GM12878 (cell line): ENCODE data around the gene RCC1. TPM values are rescaled to one million over a fixed set of nuclear protein-coding genes. Genes with fewer than 3 reads are reported as not detected.
A peak's percentile ranks its signal among the peaks of the same experiment; 100 is the strongest.

Experiments
- ATAC-seq: fragments of 200-7000 bp; cut with Tn5 transposase; 3 replicates; pipeline ENCODE4 v1.9.1; 2020; ENCODE audit warnings: mild to moderate bottlenecking, moderate library complexity
- BruUV-seq: library from RNA; stranded (reverse); fragments of 400-500 nt; replicated peaks from 2 replicates; lab custom pipeline; 2021; lab: Mats Ljungman, UMichigan
- CTCF ChIA-PET: fragments of 300-600 bp; sonication (Branson Sonifier 250); formaldehyde crosslinking; extraction: SDS; loops from one replicate; lab custom pipeline; 2021; ENCODE audit warnings: inconsistent platforms; lab: Yijun Ruan, JAX
- POLR2A ChIA-PET: fragments of 350-600 bp; formaldehyde crosslinking; extraction: SDS; loops from one replicate; lab custom pipeline; 2021; ENCODE audit warnings: inconsistent platforms; lab: Charles Lee
- RAD21 ChIA-PET: fragments of 300-600 bp; sonication (Branson Sonifier 250); formaldehyde crosslinking; loops from one replicate; lab custom pipeline; 2023; ENCODE audit warnings: antibody characterized with exemption; ENCODE audit not compliant: unreplicated experiment; lab: Charles Lee
- SMC1A ChIA-PET: fragments of 300-600 bp; sonication (Branson Sonifier 250); formaldehyde crosslinking; loops from one replicate; lab custom pipeline; 2023; ENCODE audit not compliant: unreplicated experiment, uncharacterized antibody; lab: Charles Lee
- DNase-seq: peaks from one replicate; pipeline ENCODE4 v3.0.0-alpha.2; 2011; ENCODE audit warnings: low read depth, low spot score
- FAIRE-seq: peaks from 3 replicates; lab custom pipeline; 2011; peaks lifted over from hg19 to GRCh38; lab: Jason Lieb, UNC
- H2AFZ ChIP-seq: 2 replicates; pipeline ENCODE4 v1.6.0; 2011; ENCODE audit warnings: low read depth, low read length, control low read depth; ENCODE audit not compliant: control insufficient read depth
- H3K27ac ChIP-seq: 2 replicates; pipeline ENCODE4 v1.5.1; 2011; ENCODE audit warnings: control low read depth; ENCODE audit not compliant: control insufficient read depth, insufficient read depth
- H3K27me3 ChIP-seq, 2 experiments: replicated peaks in 1 of 2; 2 replicates each; pipeline versions ENCODE4 v1.6.0 to v1.6.1; 2011; ENCODE audit warnings: low read length in 1 of 2; ENCODE audit not compliant: control insufficient read depth in 2 of 2, insufficient read depth in 2 of 2
- H3K36me3 ChIP-seq, 2 experiments: 2 replicates each; pipeline ENCODE4 v1.5.1; 2011; ENCODE audit warnings: low read length in 1 of 2; ENCODE audit not compliant: control insufficient read depth in 2 of 2, insufficient read depth in 2 of 2
- H3K4me1 ChIP-seq: 2 replicates; pipeline ENCODE4 v1.6.1; 2011; ENCODE audit warnings: mild to moderate bottlenecking, low read length, moderate library complexity, mixed read lengths; ENCODE audit not compliant: control insufficient read depth, insufficient read depth
- H3K4me2 ChIP-seq: 2 replicates; pipeline ENCODE4 v1.6.0; 2011; ENCODE audit warnings: control low read depth; ENCODE audit not compliant: control insufficient read depth, insufficient read depth
- H3K4me3 ChIP-seq: fragments of 200-600 bp; sonication (generic); 2 replicates; pipeline ENCODE4 v1.5.1; 2016
- H3K79me2 ChIP-seq: 2 replicates; pipeline ENCODE4 v1.6.0; 2011; ENCODE audit warnings: low read length; ENCODE audit not compliant: control insufficient read depth, insufficient read depth
- H3K9ac ChIP-seq: 2 replicates; pipeline ENCODE4 v1.8.0; 2011; ENCODE audit warnings: low read length, control low read depth, mixed read lengths; ENCODE audit not compliant: control insufficient read depth, insufficient read depth
- H3K9me3 ChIP-seq: replicated peaks from 3 replicates; pipeline ENCODE4 v1.5.1; 2011; ENCODE audit warnings: mild to moderate bottlenecking, low read length; ENCODE audit not compliant: control insufficient read depth, insufficient read depth
- H4K20me1 ChIP-seq: 2 replicates; pipeline ENCODE4 v1.6.0; 2011; ENCODE audit not compliant: control insufficient read depth, insufficient read depth
- CBFB ChIP-seq: IDR thresholded peaks from 2 replicates; pipeline ENCODE4 v1.6.1; 2016; ENCODE audit warnings: antibody characterized with exemption, low read depth
- CEBPB ChIP-seq, 2 experiments: fragments of 150-350 bp in 1 of 2; IDR thresholded peaks; 2 replicates each; pipeline ENCODE4 v1.6.1; 2012 to 2014; ENCODE audit warnings: low read depth in 2 of 2, low read length in 2 of 2, borderline replicate concordance in 1 of 2, inconsistent platforms in 1 of 2
- E4F1 ChIP-seq: fragments of 450-650 bp; IDR thresholded peaks from 2 replicates; pipeline ENCODE4 v1.6.1; 2018; ENCODE audit warnings: borderline replicate concordance, mild to moderate bottlenecking; ENCODE audit not compliant: partially characterized antibody
- FOS ChIP-seq: IDR thresholded peaks from 3 replicates; pipeline ENCODE4 v1.6.1; 2011; ENCODE audit warnings: borderline replicate concordance; ENCODE audit not compliant: insufficient read length; ENCODE audit errors: extremely low read depth
- NR2F1 ChIP-seq: fragments of 450-650 bp; conservative IDR thresholded peaks from 2 replicates; pipeline ENCODE4 v1.6.1; 2017; ENCODE audit warnings: mild to moderate bottlenecking
- PKNOX1 ChIP-seq: fragments of 450-650 bp; IDR thresholded peaks from 2 replicates; pipeline ENCODE4 v1.6.1; 2016; ENCODE audit warnings: mild to moderate bottlenecking
- POLR2AphosphoS2 ChIP-seq: IDR thresholded peaks from 2 replicates; pipeline ENCODE4 v1.6.1; 2011; ENCODE audit warnings: low read depth, mild to moderate bottlenecking, low read length, improper control_type of control experiment, moderate library complexity
- RUNX3 ChIP-seq: IDR thresholded peaks from 2 replicates; pipeline ENCODE4 v1.6.1; 2012; ENCODE audit warnings: low read length, inconsistent platforms
- STAT1 ChIP-seq: fragments of 450-650 bp; conservative IDR thresholded peaks from 2 replicates; pipeline ENCODE4 v1.6.1; 2014; ENCODE audit warnings: antibody characterized with exemption, mild to moderate bottlenecking
- WRNIP1 ChIP-seq: IDR thresholded peaks from 2 replicates; pipeline ENCODE4 v1.6.1; 2011; ENCODE audit warnings: low read depth, low read length, improper control_type of control experiment, borderline replicate concordance
- ZNF217 ChIP-seq: fragments of 450-650 bp; IDR thresholded peaks from 2 replicates; pipeline ENCODE4 v1.6.1; 2017; ENCODE audit warnings: antibody characterized with exemption, mild to moderate bottlenecking
- ZNF384 ChIP-seq: IDR thresholded peaks from 2 replicates; pipeline ENCODE4 v1.6.1; 2012; ENCODE audit warnings: low read depth, mild to moderate bottlenecking, low read length, improper control_type of control experiment, borderline replicate concordance
- ZSCAN29 ChIP-seq: fragments of 450-650 bp; IDR thresholded peaks from 2 replicates; pipeline ENCODE4 v1.6.1; 2017; ENCODE audit warnings: mild to moderate bottlenecking, moderate library complexity
- WGBS: methylation state at CpG from one replicate; pipeline ENCODE4 v1.1.6; 2016; ENCODE audit warnings: low lambda C conversion rate; ENCODE audit not compliant: insufficient replicate concordance, insufficient coverage; ENCODE audit errors: missing lambda C conversion rate; 5-methylcytosine and 5-hydroxymethylcytosine counted together
- in situ Hi-C: fragments of 300-500 bp; cut with MboI; formaldehyde crosslinking; loops from 9 replicates; pipeline ENCODE4 v1.14.3; 2018; ENCODE audit warnings: mixed read lengths
- intact Hi-C: fragments of 100-400 bp; cut with micrococcal nuclease; formaldehyde crosslinking; loops from one replicate; pipeline ENCODE4 v1.14.2; 2022; ENCODE audit not compliant: unreplicated experiment
- polyA plus RNA-seq, 11 experiments: library from polyadenylated mRNA; depleted of rRNA in 4 of 11; unstranded in 6 of 11; stranded (reverse) in 5 of 11; fragments of >200 nt; fragmentation: Nextera tagmentation in 4 of 11; fragmentation: Illumina TruSeq in 1 of 11; extraction: Ambion mirVana in 4 of 11; extraction: Trizol in 1 of 11; gene quantifications; 1 replicate in 1 of 11; 2 replicates in 10 of 11; pipeline versions ENCODE4 v1.2.1 to v1.2.3, GENCODE V29; 2011 to 2016; ENCODE audit warnings: inconsistent platforms in 2 of 11, missing spikeins in 2 of 11, low read depth in 1 of 11
- total RNA-seq, 4 experiments: library from RNA; depleted of rRNA in 3 of 4; stranded (reverse); fragments of >200 nt in 3 of 4; fragmentation: Illumina TruSeq in 1 of 4; extraction: Trizol in 1 of 4; gene quantifications; 2 replicates each; pipeline versions ENCODE4 v1.2.1 to v1.2.3, GENCODE V29; 2013 to 2021
- TF ChIP-seq, protein P1 (sequence below): fragments of 450-650 bp; IDR thresholded peaks from 2 replicates; pipeline ENCODE4 v1.6.1; 2017; ENCODE audit warnings: mild to moderate bottlenecking, moderate library complexity

The RCC1 gene
- total and polyA plus RNA-seq, 10 of the 15 experiments (the other 5 are each of a cell fraction or from before 2014, with no cell fraction given) = 8.3 to 99.4 (median 74.6) TPM

GRCh38 chr1:28580722-28581530, 75.1 kb downstream of the RCC1 start:
- H3K4me2 ChIP-seq = peak overlapping the region; percentile 81
- in situ Hi-C loops = no loop called here
- H3K27me3 ChIP-seq = no peaks in the 10 kb centered on the region
- H3K9me3 ChIP-seq = no peaks in the 10 kb centered on the region
- peaks cover 12% of the 10 kb centered on the region for H4K20me1 ChIP-seq
- peak overlapping the region; percentile 95 for H3K9ac ChIP-seq
- intact Hi-C loops = loop anchor here (1.0 to 2.0 kb wide), 3 partner anchors 28 to 68 kb away; partner anchors contain the start of genes RNU11 and TRNAU1AP
- no peak overlapping the region for H2AFZ ChIP-seq
- RAD21 ChIA-PET = interaction anchor here (0.6 to 6.3 kb wide), 22 partner anchors 10 to 808 kb away, joined by 3 to 108 read pairs (median 4); partner anchors contain the start of genes STX12, TAF12, TRNAU1AP and YTHDF2
- SMC1A ChIA-PET = interaction anchor here (0.6 to 7.6 kb wide), 16 partner anchors 10 to 585 kb away, joined by 3 to 83 read pairs (median 4); partner anchors contain the start of genes TAF12 and TRNAU1AP
- FAIRE-seq (no peak), ATAC-seq (peak; percentile 42), DNase-seq (no peak)
- BruUV-seq = TSS peak; percentile 84
- peaks cover 12% of the 10 kb centered on the region for H3K4me1 ChIP-seq
- peaks cover 38% of the 10 kb centered on the region for H3K79me2 ChIP-seq
- WGBS = under 1% methylated on average over 26 of the region's 26 CpGs
- H3K36me3 ChIP-seq = peaks cover 13 to 36% of the 10 kb centered on the region in 2 experiments
- POLR2A ChIA-PET = interaction anchor here (0.5 to 8.6 kb wide), 28 partner anchors 9 to 345 kb away, joined by 3 to 132 read pairs (median 6); partner anchors contain the start of genes ATP5IF1, RCC1, TAF12 and TRNAU1AP
- CTCF ChIA-PET = interaction anchor here (0.9 to 5.5 kb wide), 13 partner anchors 12 to 332 kb away, joined by 3 to 49 read pairs (median 4); partner anchors contain the start of genes TAF12 and TRNAU1AP
- peak overlapping the region; percentile 99 for H3K4me3 ChIP-seq
- peak overlapping the region; percentile 44 for H3K27ac ChIP-seq
- TF ChIP-seq POLR2AphosphoS2 (no peak), STAT1 (no peak), FOS (no peak), NR2F1 (no peak), E4F1 (no peak), RUNX3 (peak; percentile 46), WRNIP1 (0 out of 2 replicates have a peak, but pooled peaks have one; percentile 17), CBFB (no peak), ZNF384 (no peak), ZNF217 (no peak), CEBPB (IDR thresholded peaks at IDR 0.05; ENCODE audit: borderline replicate concordance in 1 of 2, low read depth in 2 of 2, low read length in 2 of 2) (no peak), ZSCAN29 (no peak), PKNOX1 (peak; percentile 72)
- TF ChIP-seq, protein P1, sequence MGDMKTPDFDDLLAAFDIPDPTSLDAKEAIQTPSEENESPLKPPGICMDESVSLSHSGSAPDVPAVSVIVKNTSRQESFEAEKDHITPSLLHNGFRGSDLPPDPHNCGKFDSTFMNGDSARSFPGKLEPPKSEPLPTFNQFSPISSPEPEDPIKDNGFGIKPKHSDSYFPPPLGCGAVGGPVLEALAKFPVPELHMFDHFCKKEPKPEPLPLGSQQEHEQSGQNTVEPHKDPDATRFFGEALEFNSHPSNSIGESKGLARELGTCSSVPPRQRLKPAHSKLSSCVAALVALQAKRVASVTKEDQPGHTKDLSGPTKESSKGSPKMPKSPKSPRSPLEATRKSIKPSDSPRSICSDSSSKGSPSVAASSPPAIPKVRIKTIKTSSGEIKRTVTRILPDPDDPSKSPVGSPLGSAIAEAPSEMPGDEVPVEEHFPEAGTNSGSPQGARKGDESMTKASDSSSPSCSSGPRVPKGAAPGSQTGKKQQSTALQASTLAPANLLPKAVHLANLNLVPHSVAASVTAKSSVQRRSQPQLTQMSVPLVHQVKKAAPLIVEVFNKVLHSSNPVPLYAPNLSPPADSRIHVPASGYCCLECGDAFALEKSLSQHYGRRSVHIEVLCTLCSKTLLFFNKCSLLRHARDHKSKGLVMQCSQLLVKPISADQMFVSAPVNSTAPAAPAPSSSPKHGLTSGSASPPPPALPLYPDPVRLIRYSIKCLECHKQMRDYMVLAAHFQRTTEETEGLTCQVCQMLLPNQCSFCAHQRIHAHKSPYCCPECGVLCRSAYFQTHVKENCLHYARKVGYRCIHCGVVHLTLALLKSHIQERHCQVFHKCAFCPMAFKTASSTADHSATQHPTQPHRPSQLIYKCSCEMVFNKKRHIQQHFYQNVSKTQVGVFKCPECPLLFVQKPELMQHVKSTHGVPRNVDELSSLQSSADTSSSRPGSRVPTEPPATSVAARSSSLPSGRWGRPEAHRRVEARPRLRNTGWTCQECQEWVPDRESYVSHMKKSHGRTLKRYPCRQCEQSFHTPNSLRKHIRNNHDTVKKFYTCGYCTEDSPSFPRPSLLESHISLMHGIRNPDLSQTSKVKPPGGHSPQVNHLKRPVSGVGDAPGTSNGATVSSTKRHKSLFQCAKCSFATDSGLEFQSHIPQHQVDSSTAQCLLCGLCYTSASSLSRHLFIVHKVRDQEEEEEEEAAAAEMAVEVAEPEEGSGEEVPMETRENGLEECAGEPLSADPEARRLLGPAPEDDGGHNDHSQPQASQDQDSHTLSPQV = no peak
